ENCODE data around the gene TMEM120B. TPM values are rescaled to one million over a fixed set of nuclear protein-coding genes. Genes with fewer than 3 reads are reported as not detected.

The TMEM120B gene
- total RNA-seq, 1 experiment from 2014 or later: 13.2 TPM

- no peak for DNase-seq (ENCODE audit: low spot score)
Observed at GRCh38 chr12:121814429-121815119, 102.0 kb downstream of the TMEM120B start.

- DNase-seq (ENCODE audit: low spot score): no peak
Observed at GRCh38 chr12:121815263-121815662, 102.7 kb downstream of the TMEM120B start.

GRCh38 chr12:121816925-121817647 is 104.5 kb downstream of the TMEM120B start:
- DNase-seq (ENCODE audit: low spot score): no peak

GRCh38 chr12:121817648-121818043 is 105.1 kb downstream of the TMEM120B start:
- DNase-seq (ENCODE audit: low spot score): no peak

GRCh38 chr12:121819212-121819949 is 106.8 kb downstream of the TMEM120B start:
- DNase-seq (ENCODE audit: low spot score): no peak

- no peak for DNase-seq (ENCODE audit: low spot score)
Observed at GRCh38 chr12:121820056-121820455, 107.5 kb downstream of the TMEM120B start.

GRCh38 chr12:121822393-121823100 is 110.0 kb downstream of the TMEM120B start:
- DNase-seq (ENCODE audit: low spot score): no peak

- DNase-seq (ENCODE audit: low spot score): no peak
Observed at GRCh38 chr12:121823101-121823726, 110.7 kb downstream of the TMEM120B start.

GRCh38 chr12:121823727-121824115 is 111.2 kb downstream of the TMEM120B start:
- no peak for DNase-seq (ENCODE audit: low spot score)

GRCh38 chr12:121825041-121825523 is 112.5 kb downstream of the TMEM120B start:
- DNase-seq (ENCODE audit: low spot score): no peak

GRCh38 chr12:121826318-121827150 is 114.0 kb downstream of the TMEM120B start:
- DNase-seq (ENCODE audit: low spot score): no peak

GRCh38 chr12:121827351-121828099 is 115.0 kb downstream of the TMEM120B start:
- DNase-seq (ENCODE audit: low spot score): no peak

- no peak for DNase-seq (ENCODE audit: low spot score)
Observed at GRCh38 chr12:121828306-121828705, 115.8 kb downstream of the TMEM120B start.

- no peak for DNase-seq (ENCODE audit: low spot score)
Observed at GRCh38 chr12:121828826-121829225, 116.3 kb downstream of the TMEM120B start.

GRCh38 chr12:121829250-121829918 is 116.8 kb downstream of the TMEM120B start:
- no peak for DNase-seq (ENCODE audit: low spot score)

- DNase-seq (ENCODE audit: low spot score): no peak
Observed at GRCh38 chr12:121830134-121830533, 117.6 kb downstream of the TMEM120B start.

- DNase-seq (ENCODE audit: low spot score): no peak
Observed at GRCh38 chr12:121830588-121831265, 118.2 kb downstream of the TMEM120B start.
